Duodenal mucosa (tissue), 2 donors: ENCODE data around the gene PRKAG1.

Experiments
- H3K27ac ChIP-seq: one replicate; pipeline ENCODE4 v1.7.0; 2013; ENCODE audit warnings: low read depth, low read length
- H3K27me3 ChIP-seq, 2 donors: one replicate each; pipeline ENCODE4 v1.7.0; 2013; ENCODE audit warnings: low read length in 2 of 2, control low read depth in 1 of 2; ENCODE audit not compliant: insufficient read depth in 2 of 2, control insufficient read depth in 1 of 2
- H3K36me3 ChIP-seq, 2 donors: one replicate each; pipeline ENCODE4 v1.7.0; 2013; ENCODE audit warnings: low read length in 2 of 2, control low read depth in 1 of 2; ENCODE audit not compliant: insufficient read depth in 2 of 2, control insufficient read depth in 1 of 2
- H3K4me1 ChIP-seq, 2 donors: one replicate each; pipeline ENCODE4 v1.7.0; 2013; ENCODE audit warnings: low read length in 2 of 2, control low read depth in 1 of 2; ENCODE audit not compliant: insufficient read depth in 2 of 2, control insufficient read depth in 1 of 2
- H3K4me3 ChIP-seq, 2 donors: one replicate each; pipeline ENCODE4 v1.7.0; 2013; ENCODE audit warnings: low read length in 2 of 2, low read depth in 1 of 2
- H3K9ac ChIP-seq, 2 donors: one replicate each; pipeline ENCODE4 v1.7.0; 2013; ENCODE audit warnings: low read length in 2 of 2, low read depth in 1 of 2
- H3K9me3 ChIP-seq, 2 donors: one replicate each; pipeline ENCODE4 v1.7.0; 2013; ENCODE audit warnings: low read length in 2 of 2, control low read depth in 1 of 2; ENCODE audit not compliant: control insufficient read depth in 1 of 2

PRKAG1 gene

DNA sequence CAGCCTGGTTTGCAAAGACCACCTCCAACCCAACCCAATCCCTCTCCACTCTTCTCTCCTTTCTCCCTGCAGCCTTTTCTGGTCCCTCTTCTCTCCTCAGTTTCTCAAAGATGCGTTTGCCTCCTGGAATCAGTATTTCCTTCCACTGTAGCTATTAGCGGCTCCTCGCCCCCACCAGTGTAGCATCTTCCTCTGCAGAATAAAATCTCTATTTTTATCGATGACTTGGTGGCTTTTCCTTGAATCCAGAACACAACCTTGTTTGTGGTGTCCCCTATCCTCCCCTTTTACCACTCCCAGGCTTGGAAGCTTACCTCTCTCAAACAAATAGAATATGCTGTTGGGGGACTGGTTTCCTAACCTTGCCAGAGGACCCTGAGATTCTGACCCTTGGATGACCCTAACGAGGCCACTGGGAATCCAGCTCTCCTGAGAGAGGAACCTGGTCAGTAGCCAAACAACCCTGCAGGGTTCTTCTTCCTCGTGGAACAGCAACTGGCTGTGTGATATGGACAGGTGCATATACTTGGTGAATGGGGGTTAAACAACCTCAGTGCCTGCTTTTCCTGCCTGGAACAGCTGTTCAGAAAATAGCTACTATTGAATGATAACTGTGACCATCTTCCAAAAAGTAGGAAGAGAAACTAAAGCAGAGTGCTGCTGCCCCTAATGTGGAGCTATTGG lies 36.0 kb downstream of the PRKAG1 start:
- H3K36me3 ChIP-seq = no peaks in the 10 kb centered on the region
- H3K27me3 ChIP-seq = peaks cover 70 to 73% of the 10 kb centered on the region in 2 donors
- peaks cover 32 to 42% of the 10 kb centered on the region in 2 donors for H3K4me1 ChIP-seq
- no peak overlapping the region for H3K9ac ChIP-seq
- H3K4me3 ChIP-seq = no peak overlapping the region
- H3K27ac ChIP-seq = no peak overlapping the region
- H3K9me3 ChIP-seq = no peaks in the 10 kb centered on the region

DNA sequence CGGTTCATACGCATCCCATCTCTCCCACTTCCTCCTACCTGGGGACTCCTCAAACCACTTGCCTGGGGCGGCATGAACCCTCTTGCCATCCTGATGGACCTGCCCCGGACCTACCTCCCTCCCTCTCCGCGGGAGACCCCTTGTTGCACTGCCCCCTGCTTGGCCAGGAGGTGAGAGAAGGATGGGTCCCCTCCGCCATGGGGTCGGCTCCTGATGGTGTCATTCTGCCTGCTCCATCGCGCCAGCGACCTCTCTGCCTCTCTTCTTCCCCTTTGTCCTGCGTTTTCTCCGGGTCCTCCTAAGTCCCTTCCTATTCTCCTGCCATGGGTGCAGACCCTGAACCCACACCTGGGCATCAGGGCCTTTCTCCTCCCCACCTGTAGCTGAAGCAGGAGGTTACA lies 36.8 kb downstream of the PRKAG1 start:
- peak overlapping the region; percentile 62 to 65 for H3K4me3 ChIP-seq
- H3K4me1 ChIP-seq = peaks cover 38 to 46% of the 10 kb centered on the region in 2 donors
- H3K27me3 ChIP-seq = peaks cover 76 to 81% of the 10 kb centered on the region in 2 donors
- no peaks in the 10 kb centered on the region for H3K36me3 ChIP-seq
- H3K9ac ChIP-seq = no peak overlapping the region
- no peaks in the 10 kb centered on the region for H3K9me3 ChIP-seq
- no peak overlapping the region for H3K27ac ChIP-seq

DNA sequence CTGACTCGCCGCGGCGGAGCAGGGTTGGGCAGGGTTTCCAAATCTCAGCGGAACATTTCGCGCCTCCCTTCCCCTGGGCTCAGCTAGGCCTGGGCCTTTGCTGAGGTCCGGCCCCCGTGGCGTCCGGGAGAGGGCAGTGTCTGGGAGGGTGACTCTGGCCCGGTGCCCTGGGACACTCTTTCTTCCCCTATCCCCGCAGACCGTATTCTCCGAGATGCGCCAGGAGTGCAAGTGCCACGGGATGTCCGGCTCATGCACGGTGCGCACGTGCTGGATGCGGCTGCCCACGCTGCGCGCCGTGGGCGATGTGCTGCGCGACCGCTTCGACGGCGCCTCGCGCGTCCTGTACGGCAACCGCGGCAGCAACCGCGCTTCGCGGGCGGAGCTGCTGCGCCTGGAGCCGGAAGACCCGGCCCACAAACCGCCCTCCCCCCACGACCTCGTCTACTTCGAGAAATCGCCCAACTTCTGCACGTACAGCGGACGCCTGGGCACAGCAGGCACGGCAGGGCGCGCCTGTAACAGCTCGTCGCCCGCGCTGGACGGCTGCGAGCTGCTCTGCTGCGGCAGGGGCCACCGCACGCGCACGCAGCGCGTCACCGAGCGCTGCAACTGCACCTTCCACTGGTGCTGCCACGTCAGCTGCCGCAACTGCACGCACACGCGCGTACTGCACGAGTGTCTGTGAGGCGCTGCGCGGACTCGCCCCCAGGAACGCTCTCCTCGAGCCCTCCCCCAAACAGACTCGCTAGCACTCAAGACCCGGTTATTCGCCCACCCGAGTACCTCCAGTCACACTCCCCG lies 37.4 kb downstream of the PRKAG1 start:
- peak overlapping the region in 1 of 2 donors; percentile 18 for H3K9ac ChIP-seq
- no peaks in the 10 kb centered on the region for H3K9me3 ChIP-seq
- peaks cover 76 to 82% of the 10 kb centered on the region in 2 donors for H3K27me3 ChIP-seq
- H3K27ac ChIP-seq = no peak overlapping the region
- H3K4me1 ChIP-seq = peaks cover 38 to 46% of the 10 kb centered on the region in 2 donors
- H3K4me3 ChIP-seq = peak overlapping the region; percentile 62 to 65
- H3K36me3 ChIP-seq = no peaks in the 10 kb centered on the region

DNA sequence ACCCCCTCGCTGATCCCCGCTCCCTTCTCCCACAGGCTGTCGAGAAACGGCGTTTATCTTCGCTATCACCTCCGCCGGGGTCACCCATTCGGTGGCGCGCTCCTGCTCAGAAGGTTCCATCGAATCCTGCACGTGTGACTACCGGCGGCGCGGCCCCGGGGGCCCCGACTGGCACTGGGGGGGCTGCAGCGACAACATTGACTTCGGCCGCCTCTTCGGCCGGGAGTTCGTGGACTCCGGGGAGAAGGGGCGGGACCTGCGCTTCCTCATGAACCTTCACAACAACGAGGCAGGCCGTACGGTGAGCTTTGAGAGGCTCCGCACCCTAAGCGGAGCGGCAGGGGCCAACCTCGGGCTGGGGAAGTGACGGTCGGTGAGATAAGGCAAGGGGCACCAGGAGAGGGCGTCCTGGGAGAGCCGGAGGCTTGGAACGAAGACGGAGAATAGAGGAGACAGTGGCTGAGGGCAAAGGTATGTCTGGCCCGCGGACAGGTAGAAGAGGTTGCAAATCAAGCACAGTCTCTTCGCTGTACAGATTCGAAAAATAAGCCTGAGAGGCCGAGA lies 38.1 kb downstream of the PRKAG1 start:
- peaks cover 38 to 46% of the 10 kb centered on the region in 2 donors for H3K4me1 ChIP-seq
- H3K27ac ChIP-seq = no peak overlapping the region
- no peaks in the 10 kb centered on the region for H3K36me3 ChIP-seq
- no peaks in the 10 kb centered on the region for H3K9me3 ChIP-seq
- peak overlapping the region; percentile 62 to 65 for H3K4me3 ChIP-seq
- H3K27me3 ChIP-seq = peaks cover 73 to 86% of the 10 kb centered on the region in 2 donors
- peak overlapping the region in 1 of 2 donors; percentile 18 for H3K9ac ChIP-seq

DNA sequence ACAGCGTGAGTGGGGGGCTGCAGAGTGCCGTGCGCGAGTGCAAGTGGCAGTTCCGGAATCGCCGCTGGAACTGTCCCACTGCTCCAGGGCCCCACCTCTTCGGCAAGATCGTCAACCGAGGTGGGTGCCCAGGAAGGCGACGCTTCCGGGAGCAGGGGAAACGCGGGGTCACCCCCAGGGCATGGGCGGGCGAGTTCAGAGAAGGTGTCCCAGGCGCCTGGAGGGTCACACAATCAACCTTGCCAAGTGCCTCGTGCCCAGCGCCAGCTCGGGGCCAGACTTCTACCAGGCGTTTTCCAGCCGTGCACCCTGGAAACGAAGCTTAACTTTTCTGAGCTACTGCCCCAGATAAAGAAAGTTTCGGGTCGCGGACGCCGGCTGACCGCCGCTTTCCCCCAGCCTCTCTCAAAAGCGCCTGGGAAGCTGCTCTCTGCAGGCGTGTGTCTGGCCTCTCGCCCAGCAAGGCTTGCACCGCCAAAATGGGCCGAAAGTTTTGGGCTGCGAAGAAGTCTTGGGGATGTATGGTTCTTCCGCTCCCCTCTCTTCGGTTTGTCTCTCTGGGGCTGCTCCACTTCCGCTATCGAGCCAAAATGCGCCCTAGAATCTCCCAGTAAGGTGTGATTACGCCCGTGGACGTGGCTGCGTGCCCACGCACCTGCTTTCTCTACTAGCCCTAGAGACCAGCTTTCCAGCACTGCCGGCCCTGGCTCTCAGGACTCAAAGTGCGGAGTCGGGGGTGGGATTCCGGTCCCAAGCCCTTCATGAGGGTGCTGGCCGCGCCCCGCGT lies 38.8 kb downstream of the PRKAG1 start:
- peaks cover 38 to 46% of the 10 kb centered on the region in 2 donors for H3K4me1 ChIP-seq
- H3K9ac ChIP-seq = peak overlapping the region in 1 of 2 donors; percentile 32
- H3K36me3 ChIP-seq = no peaks in the 10 kb centered on the region
- no peaks in the 10 kb centered on the region for H3K9me3 ChIP-seq
- H3K4me3 ChIP-seq = peak overlapping the region; percentile 62 to 65
- no peak overlapping the region for H3K27ac ChIP-seq
- H3K27me3 ChIP-seq = peaks cover 67 to 82% of the 10 kb centered on the region in 2 donors

DNA sequence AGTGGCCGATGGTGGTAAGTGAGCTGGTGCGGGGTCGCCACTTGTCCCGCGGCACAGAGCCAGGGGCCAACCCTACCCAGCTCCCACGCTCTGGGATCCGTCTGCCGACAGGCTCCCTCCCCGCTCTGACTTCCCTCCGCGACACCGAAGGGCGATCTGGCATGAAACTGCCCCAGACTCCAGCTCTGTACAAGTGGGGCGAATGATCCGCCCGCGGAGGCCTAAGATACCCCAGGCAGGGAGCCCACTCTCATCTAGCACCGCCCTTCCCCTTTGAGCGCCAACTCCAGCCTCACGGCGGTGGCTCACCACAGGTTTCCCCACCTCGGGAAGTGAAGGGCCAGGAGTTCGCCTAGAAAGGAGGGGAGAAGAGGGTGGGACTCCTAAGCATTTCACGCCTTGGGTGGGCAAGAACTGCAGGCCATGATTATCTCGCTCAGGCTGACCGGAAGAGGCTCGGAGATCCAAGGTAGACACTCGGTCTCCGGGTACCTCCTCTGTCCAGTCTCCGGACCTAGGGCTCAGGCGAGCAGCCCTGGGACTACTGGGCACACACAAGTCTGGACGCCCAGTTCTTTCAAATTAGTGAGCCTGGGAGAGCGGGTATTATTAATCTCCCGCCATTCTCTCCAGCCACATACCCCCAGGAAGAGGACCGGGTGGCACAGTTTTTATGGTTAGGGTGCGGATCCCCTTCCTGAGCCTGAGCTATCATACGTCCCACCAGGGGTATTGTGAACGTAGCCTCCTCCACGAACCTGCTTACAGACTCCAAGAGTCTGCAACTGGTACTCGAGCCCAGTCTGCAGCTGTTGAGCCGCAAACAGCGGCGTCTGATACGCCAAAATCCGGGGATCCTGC lies 39.6 kb downstream of the PRKAG1 start:
- Histone ChIP-seq H3K27me3 (peaks cover 65 to 81% of the 10 kb centered on the region in 2 donors), H3K4me3 (peak overlapping the region; percentile 62 to 65)

DNA sequence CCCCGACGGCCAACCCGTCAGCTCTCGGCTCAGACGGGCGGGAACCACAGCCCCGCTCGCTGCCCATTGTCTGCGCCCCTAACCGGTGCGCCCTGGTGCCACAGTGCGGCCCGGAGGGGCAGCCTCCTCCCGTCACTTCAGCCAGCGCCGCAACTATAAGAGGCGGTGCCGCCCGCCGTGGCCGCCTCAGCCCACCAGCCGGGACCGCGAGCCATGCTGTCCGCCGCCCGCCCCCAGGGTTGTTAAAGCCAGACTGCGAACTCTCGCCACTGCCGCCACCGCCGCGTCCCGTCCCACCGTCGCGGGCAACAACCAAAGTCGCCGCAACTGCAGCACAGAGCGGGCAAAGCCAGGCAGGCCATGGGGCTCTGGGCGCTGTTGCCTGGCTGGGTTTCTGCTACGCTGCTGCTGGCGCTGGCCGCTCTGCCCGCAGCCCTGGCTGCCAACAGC lies 40.3 kb downstream of the PRKAG1 start, which contains the start of gene WNT1:
Gene WNT1, plus strand, starts transcription at position 32 of the 450 bp plus-strand sequence. Its CDS starts 329 bp downstream, at position 361.
- no peak within 1 kb of the TSS for H3K27ac ChIP-seq
- peak within 1 kb of the TSS; percentile 62 to 65 for H3K4me3 ChIP-seq
- peak within 1 kb of the TSS in 1 of 2 donors; percentile 60 for H3K9ac ChIP-seq
- H3K4me1 ChIP-seq = peaks cover 38 to 46% of the 10 kb centered on the region in 2 donors
- H3K9me3 ChIP-seq = no peaks in the 10 kb centered on the region
- H3K36me3 ChIP-seq = no peaks in the 10 kb centered on the region
- H3K27me3 ChIP-seq = peaks cover 72 to 81% of the 10 kb centered on the region in 2 donors

More for the DNA sequence above, 39.6 kb downstream of the PRKAG1 start:
- Histone ChIP-seq H3K4me1 (peaks cover 38 to 46% of the 10 kb centered on the region in 2 donors), H3K9ac (peak overlapping the region in 1 of 2 donors; percentile 60), H3K36me3 (no peaks in the 10 kb centered on the region), H3K27ac (no peak overlapping the region), H3K9me3 (no peaks in the 10 kb centered on the region)

DNA sequence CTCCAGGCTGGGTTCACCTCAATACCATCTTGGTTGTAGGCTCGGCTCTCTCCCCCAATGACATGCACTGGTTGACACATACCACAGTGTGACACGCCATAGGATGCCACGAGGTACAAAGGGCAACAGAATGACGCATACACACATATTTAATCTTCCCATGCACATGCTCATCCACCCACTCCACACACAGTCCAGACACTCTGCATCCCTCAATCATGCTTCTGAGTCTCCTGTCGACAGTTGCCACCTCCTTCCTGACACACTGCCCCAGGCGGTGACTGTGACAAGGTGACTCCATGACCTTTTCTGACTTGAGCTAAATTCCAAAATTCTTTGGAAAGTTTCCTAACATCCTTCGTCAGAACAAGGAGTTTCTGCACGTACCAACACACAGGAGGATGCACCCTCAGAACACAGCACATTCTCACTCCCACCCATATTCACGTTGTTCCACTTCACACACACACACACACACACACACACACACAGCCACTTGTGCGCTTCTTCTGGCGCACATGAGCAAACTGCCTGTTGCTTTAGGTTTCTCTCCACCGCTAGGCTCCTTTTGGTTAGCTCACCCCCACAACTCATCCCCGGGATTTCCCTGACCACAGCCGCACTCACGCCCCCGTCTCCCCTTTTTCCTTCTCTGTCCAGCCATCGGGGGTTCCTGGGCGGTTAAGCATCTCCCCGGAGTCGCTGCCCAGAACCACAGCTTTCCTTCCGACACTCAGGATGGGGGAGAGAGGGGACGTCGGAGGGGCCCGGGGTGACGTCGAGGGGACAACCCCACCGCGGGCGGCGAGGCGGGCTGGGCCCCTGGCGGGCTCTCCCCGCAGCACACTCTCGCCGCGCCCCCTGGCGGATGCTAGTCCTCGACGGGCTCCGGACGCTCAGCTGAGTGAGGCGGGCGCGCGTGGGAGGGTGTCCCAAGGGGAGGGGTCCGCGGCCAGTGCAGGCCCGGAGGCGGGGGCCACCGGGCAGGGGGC lies 41.0 kb downstream of the PRKAG1 start:
- H3K27ac ChIP-seq = no peak overlapping the region
- no peaks in the 10 kb centered on the region for H3K36me3 ChIP-seq
- H3K27me3 ChIP-seq = peaks cover 75 to 85% of the 10 kb centered on the region in 2 donors
- no peaks in the 10 kb centered on the region for H3K9me3 ChIP-seq
- peaks cover 38 to 46% of the 10 kb centered on the region in 2 donors for H3K4me1 ChIP-seq
- no peak overlapping the region for H3K9ac ChIP-seq
- no peak overlapping the region for H3K4me3 ChIP-seq
